HG03439 (cell line): ENCODE results near the gene CNTN4.

Experiments used
- ATAC-seq: cut with Tn5 transposase; IDR thresholded peaks from one replicate; pipeline ENCODE4 v1.9.1; 2021; ENCODE audit warnings: mild to moderate bottlenecking, moderate library complexity; ENCODE audit not compliant: unreplicated experiment

CNTN4 gene

GRCh38 chr3:3081381-3082233 is 982.9 kb downstream of the CNTN4 start:
- ATAC-seq = peak; percentile 52

GRCh38 chr3:3082234-3082924 is 983.7 kb downstream of the CNTN4 start:
- peak; percentile 82 for ATAC-seq

- ATAC-seq = no peak
Measured at GRCh38 chr3:3084890-3085289, 986.2 kb downstream of the CNTN4 start.

- no peak for ATAC-seq
Measured at GRCh38 chr3:3085782-3086181, 987.1 kb downstream of the CNTN4 start.

GRCh38 chr3:3086239-3086638 is 987.6 kb downstream of the CNTN4 start:
- no peak for ATAC-seq

- ATAC-seq = no peak
Measured at GRCh38 chr3:3087279-3087678, 988.6 kb downstream of the CNTN4 start.

- ATAC-seq = no peak
Measured at GRCh38 chr3:3087716-3088465, 989.2 kb downstream of the CNTN4 start.

- peak; percentile 92 for ATAC-seq
Measured at GRCh38 chr3:3089017-3089416, 990.4 kb downstream of the CNTN4 start.

- ATAC-seq = peak; percentile 45
Measured at GRCh38 chr3:3097958-3098357, 999.3 kb downstream of the CNTN4 start.

GRCh38 chr3:3101660-3102458 is 1003.2 kb downstream of the CNTN4 start:
- ATAC-seq = peak; percentile 57

GRCh38 chr3:3102751-3103150 is 1004.1 kb downstream of the CNTN4 start:
- no peak for ATAC-seq

- no peak for ATAC-seq
Measured at GRCh38 chr3:3105246-3105645, 1006.6 kb downstream of the CNTN4 start.

GRCh38 chr3:3105815-3106214 is 1007.1 kb downstream of the CNTN4 start:
- ATAC-seq = no peak

- no peak for ATAC-seq
Measured at GRCh38 chr3:3107181-3107580, 1008.5 kb downstream of the CNTN4 start.
